Measurements from ENCODE around the gene COQ8A.
"Not testable (repeated sequence)": the region's sequence is repeated elsewhere in the genome, so short reads cannot be mapped to it uniquely, and the experiment has no call there.

COQ8A gene

GRCh38 chr1:226929260-226930111 is 10.6 kb upstream of the COQ8A start:
- not testable (repeated sequence) for DNase-seq (ENCODE audit: low spot score)

- DNase-seq (ENCODE audit: low spot score): no peak
Observed at GRCh38 chr1:226934483-226935237, 5.4 kb upstream of the COQ8A start.

GRCh38 chr1:226937940-226938725 is 2.0 kb upstream of the COQ8A start:
- no peak for DNase-seq (ENCODE audit: low spot score)

- peak; percentile 9 for DNase-seq (ENCODE audit: low spot score)
Observed at GRCh38 chr1:226938903-226939437, 1.1 kb upstream of the COQ8A start.

- peak; percentile 41 for DNase-seq (ENCODE audit: low spot score)
Observed at GRCh38 chr1:226939438-226940028, 561 bp upstream of the COQ8A start.

- no peak for DNase-seq (ENCODE audit: low spot score)
Observed at GRCh38 chr1:226940806-226941067, 643 bp downstream of the COQ8A start.

GRCh38 chr1:226942392-226942791 is 2.3 kb downstream of the COQ8A start:
- no peak for DNase-seq (ENCODE audit: low spot score)

GRCh38 chr1:226943156-226943555 is 3.1 kb downstream of the COQ8A start:
- peak; percentile 12 for DNase-seq (ENCODE audit: low spot score)

GRCh38 chr1:226943927-226944326 is 3.8 kb downstream of the COQ8A start:
- DNase-seq (ENCODE audit: low spot score): no peak

GRCh38 chr1:226945106-226945857 is 5.2 kb downstream of the COQ8A start:
- no peak for DNase-seq (ENCODE audit: low spot score)

GRCh38 chr1:226945858-226946245 is 5.8 kb downstream of the COQ8A start:
- no peak for DNase-seq (ENCODE audit: low spot score)

- no peak for DNase-seq (ENCODE audit: low spot score)
Observed at GRCh38 chr1:226946285-226946684, 6.2 kb downstream of the COQ8A start.

GRCh38 chr1:226946841-226947240 is 6.7 kb downstream of the COQ8A start:
- no peak for DNase-seq (ENCODE audit: low spot score)

GRCh38 chr1:226948051-226948450 is 8.0 kb downstream of the COQ8A start:
- DNase-seq (ENCODE audit: low spot score): no peak

GRCh38 chr1:226948480-226948879 is 8.4 kb downstream of the COQ8A start:
- no peak for DNase-seq (ENCODE audit: low spot score)

- no peak for DNase-seq (ENCODE audit: low spot score)
Observed at GRCh38 chr1:226948996-226949395, 8.9 kb downstream of the COQ8A start.

GRCh38 chr1:226949401-226949800 is 9.3 kb downstream of the COQ8A start:
- DNase-seq (ENCODE audit: low spot score): no peak

GRCh38 chr1:226950316-226950715 is 10.2 kb downstream of the COQ8A start:
- DNase-seq (ENCODE audit: low spot score): no peak

GRCh38 chr1:226950871-226951270 is 10.8 kb downstream of the COQ8A start:
- no peak for DNase-seq (ENCODE audit: low spot score)

GRCh38 chr1:226951286-226952117 is 11.4 kb downstream of the COQ8A start:
- no peak for DNase-seq (ENCODE audit: low spot score)

GRCh38 chr1:226952118-226952441 is 12.0 kb downstream of the COQ8A start:
- DNase-seq (ENCODE audit: low spot score): no peak
